ENCODE measurements around the gene ANKRD11.
"Not testable (repeated sequence)": the region's sequence is repeated elsewhere in the genome, so short reads cannot be mapped to it uniquely, and the experiment has no call there.

ANKRD11 gene

GRCh38 chr16:89434490-89434889 is 55.9 kb downstream of the ANKRD11 start:
- no peak overlapping the region for H3K4me3 ChIP-seq (replicated peaks in 1 of 2; ENCODE audit: low read depth in 2 of 2, low read length in 2 of 2)
- no peak for TF ChIP-seq CTCF (IDR thresholded peaks at IDR 0.05; ENCODE audit: low read depth, low read length)
- no peak for DNase-seq (ENCODE audit: low read depth in 2 of 2)

GRCh38 chr16:89433363-89433984 is 56.9 kb downstream of the ANKRD11 start:
- H3K4me3 ChIP-seq (replicated peaks in 1 of 2; ENCODE audit: low read depth in 2 of 2, low read length in 2 of 2); DNase-seq (ENCODE audit: low read depth in 2 of 2): not testable (repeated sequence)

- no peak for TF ChIP-seq CTCF (IDR thresholded peaks at IDR 0.05; ENCODE audit: low read depth, low read length)
- H3K4me3 ChIP-seq (replicated peaks in 1 of 2; ENCODE audit: low read depth in 2 of 2, low read length in 2 of 2), result no peak overlapping the region
- DNase-seq (ENCODE audit: low read depth in 2 of 2), result no peak
These were observed 58.7 kb downstream of the ANKRD11 start for GRCh38 chr16:89431630-89432029.

GRCh38 chr16:89431158-89431584 is 59.2 kb downstream of the ANKRD11 start:
- TF ChIP-seq CTCF (IDR thresholded peaks at IDR 0.05; ENCODE audit: low read depth, low read length), result no peak
- DNase-seq (ENCODE audit: low read depth in 2 of 2), result peak; percentile 36 to 46
- no peak overlapping the region for H3K4me3 ChIP-seq (replicated peaks in 1 of 2; ENCODE audit: low read depth in 2 of 2, low read length in 2 of 2)

GRCh38 chr16:89430436-89431157 is 59.8 kb downstream of the ANKRD11 start:
- no peak for DNase-seq (ENCODE audit: low read depth in 2 of 2)
- TF ChIP-seq CTCF (IDR thresholded peaks at IDR 0.05; ENCODE audit: low read depth, low read length), result no peak
- H3K4me3 ChIP-seq (replicated peaks in 1 of 2; ENCODE audit: low read depth in 2 of 2, low read length in 2 of 2), result no peak overlapping the region

- DNase-seq (ENCODE audit: low read depth in 2 of 2); H3K4me3 ChIP-seq (replicated peaks in 1 of 2; ENCODE audit: low read depth in 2 of 2, low read length in 2 of 2): not testable (repeated sequence)
These were observed 61.8 kb downstream of the ANKRD11 start for GRCh38 chr16:89428605-89429004.

GRCh38 chr16:89426736-89427530 is 63.4 kb downstream of the ANKRD11 start:
- no peak overlapping the region for H3K4me3 ChIP-seq (replicated peaks in 1 of 2; ENCODE audit: low read depth in 2 of 2, low read length in 2 of 2)
- no peak for DNase-seq (ENCODE audit: low read depth in 2 of 2)
- no peak for TF ChIP-seq CTCF (IDR thresholded peaks at IDR 0.05; ENCODE audit: low read depth, low read length)

Measured in cardiac fibroblast (primary cell).